GM19351 (cell line): Measurements from ENCODE around the gene WSCD1.

Experiments used
- ATAC-seq: cut with Tn5 transposase; IDR thresholded peaks from one replicate; pipeline ENCODE4 v1.9.1; 2021; ENCODE audit warnings: mild to moderate bottlenecking, moderate library complexity; ENCODE audit not compliant: unreplicated experiment

Gene WSCD1

GRCh38 chr17:6147042-6147441 lies 76.9 kb downstream of the WSCD1 start:
- ATAC-seq, result no peak

GRCh38 chr17:6153375-6153774 lies 83.2 kb downstream of the WSCD1 start:
- no peak for ATAC-seq

- no peak for ATAC-seq
Observed at GRCh38 chr17:6157716-6158115, 87.5 kb downstream of the WSCD1 start.

GRCh38 chr17:6159541-6160231 lies 89.5 kb downstream of the WSCD1 start:
- ATAC-seq, result no peak

- ATAC-seq, result no peak
Observed at GRCh38 chr17:6160232-6160555, 90.0 kb downstream of the WSCD1 start.

- no peak for ATAC-seq
Observed at GRCh38 chr17:6160911-6161855, 91.0 kb downstream of the WSCD1 start.

- ATAC-seq, result no peak
Observed at GRCh38 chr17:6162216-6162615, 92.0 kb downstream of the WSCD1 start.

- no peak for ATAC-seq
Observed at GRCh38 chr17:6162892-6163291, 92.7 kb downstream of the WSCD1 start.

GRCh38 chr17:6163612-6164333 lies 93.6 kb downstream of the WSCD1 start:
- no peak for ATAC-seq

GRCh38 chr17:6164996-6165395 lies 94.8 kb downstream of the WSCD1 start:
- no peak for ATAC-seq

- no peak for ATAC-seq
Observed at GRCh38 chr17:6165806-6166205, 95.6 kb downstream of the WSCD1 start.

GRCh38 chr17:6166492-6167179 lies 96.5 kb downstream of the WSCD1 start:
- ATAC-seq, result no peak

GRCh38 chr17:6168296-6168695 lies 98.1 kb downstream of the WSCD1 start:
- ATAC-seq, result no peak

- ATAC-seq, result no peak
Observed at GRCh38 chr17:6170349-6170748, 100.2 kb downstream of the WSCD1 start.

- ATAC-seq, result no peak
Observed at GRCh38 chr17:6172642-6173330, 102.6 kb downstream of the WSCD1 start.

GRCh38 chr17:6173653-6174052 lies 103.5 kb downstream of the WSCD1 start:
- no peak for ATAC-seq
